Spinal cord (tissue), 10 donors: ENCODE measurements around the gene C15orf61. TPM values are rescaled to one million over a fixed set of nuclear protein-coding genes. Genes with fewer than 3 reads are reported as not detected.

Source experiments
- DNase-seq, 6 donors: peaks; one replicate each; pipeline versions ENCODE4 v3.0.0 to v3.0.0-alpha.2; 2013 to 2015; ENCODE audit warnings: low spot score in 6 of 6, low read depth in 4 of 6
- H3K27ac ChIP-seq: one replicate; pipeline ENCODE4 v1.5.1; 2013; ENCODE audit warnings: low read depth, low read length, control low read depth
- H3K27me3 ChIP-seq: one replicate; pipeline ENCODE4 v1.6.1; 2013; ENCODE audit warnings: low read length; ENCODE audit not compliant: control insufficient read depth, insufficient read depth
- H3K36me3 ChIP-seq: one replicate; pipeline ENCODE4 v1.6.1; 2013; ENCODE audit warnings: low read length; ENCODE audit not compliant: control insufficient read depth, insufficient read depth
- H3K4me1 ChIP-seq: one replicate; pipeline ENCODE4 v1.6.1; 2013; ENCODE audit warnings: low read length; ENCODE audit not compliant: control insufficient read depth, insufficient read depth
- H3K4me3 ChIP-seq: one replicate; pipeline ENCODE4 v1.5.1; 2013; ENCODE audit warnings: low read depth, low read length, control low read depth
- H3K9me3 ChIP-seq: one replicate; pipeline ENCODE4 v1.6.1; 2013; ENCODE audit warnings: low read length; ENCODE audit not compliant: control insufficient read depth, insufficient read depth
- WGBS: methylation state at CpG from one replicate; pipeline ENCODE4 v1.1.5; 2013; ENCODE audit warnings: missing lambda C conversion rate; ENCODE audit not compliant: insufficient coverage; 5-methylcytosine and 5-hydroxymethylcytosine counted together
- polyA plus RNA-seq, 2 donors: library from polyadenylated mRNA; unstranded; fragments of 120-200 nt; gene quantifications; one replicate each; pipeline ENCODE4 v1.2.1, GENCODE V29; 2013; ENCODE audit not compliant: insufficient read length in 2 of 2
- total RNA-seq, 2 donors: library from RNA; depleted of rRNA in 1 of 2; stranded (reverse); fragments of 120-200 nt in 1 of 2; fragments of >200 nt in 1 of 2; gene quantifications; one replicate each; pipeline versions ENCODE4 v1.2.3 to v1.2.4, GENCODE V29; 2013 to 2014
- donor health status: healthy.

Gene C15orf61
- total and polyA plus RNA-seq, 4 donors: 5.3 to 14.5 (median 12.4) TPM

DNA sequence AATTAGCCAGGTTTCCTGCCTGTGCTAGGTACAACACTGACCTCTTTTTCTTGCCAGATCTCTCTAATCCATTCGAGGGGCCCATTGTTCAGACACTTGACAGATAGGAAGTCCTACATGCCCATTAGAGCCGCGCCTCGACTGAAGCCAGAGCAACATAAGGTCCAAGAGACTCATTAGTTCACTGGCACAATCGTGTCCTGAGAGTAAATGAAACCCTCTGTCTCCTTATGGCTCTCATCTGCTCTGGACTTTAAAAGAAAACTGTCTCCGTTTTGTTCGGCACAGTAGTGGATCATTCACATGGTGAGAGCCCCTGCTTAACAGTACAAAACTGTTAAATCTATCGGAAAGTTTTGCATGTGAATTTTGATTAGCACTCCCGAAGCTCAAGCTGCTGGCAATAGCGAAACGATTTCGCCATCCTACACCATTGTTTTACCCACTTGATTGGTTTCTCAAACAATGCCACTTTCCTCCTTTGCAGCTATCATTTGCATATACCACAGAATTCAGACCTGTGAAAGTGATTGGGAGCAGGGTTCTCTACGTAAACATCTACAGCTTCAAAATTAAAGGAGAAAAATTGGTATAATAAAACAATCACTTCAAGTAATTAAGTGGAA is 19.0 kb upstream of the C15orf61 start:
- Histone ChIP-seq H3K27me3 (no peaks in the 10 kb centered on the region), H3K36me3 (no peaks in the 10 kb centered on the region), H3K27ac (no peak overlapping the region), H3K4me3 (peak overlapping the region; percentile 19), H3K4me1 (no peaks in the 10 kb centered on the region), H3K9me3 (no peaks in the 10 kb centered on the region)
- 14% methylated on average over 8 of the region's 13 CpGs for WGBS
- peak in 4 of 6 donors; percentile 43 to 90 (median 66) for DNase-seq

- H3K27me3 ChIP-seq: no peaks in the 10 kb centered on the region
- H3K36me3 ChIP-seq: no peaks in the 10 kb centered on the region
- no peaks in the 10 kb centered on the region for H3K9me3 ChIP-seq
- H3K4me3 ChIP-seq: no peak overlapping the region
- no CpG with 5 or more reads among the region's 6 CpGs for WGBS
- no peaks in the 10 kb centered on the region for H3K4me1 ChIP-seq
- no peak overlapping the region for H3K27ac ChIP-seq
- no peak for DNase-seq
These were observed 16.9 kb upstream of the C15orf61 start for GRCh38 chr15:67504056-67504455.

- Histone ChIP-seq H3K4me3 (no peak overlapping the region), H3K27ac (no peak overlapping the region), H3K27me3 (no peaks in the 10 kb centered on the region), H3K9me3 (no peaks in the 10 kb centered on the region), H3K36me3 (no peaks in the 10 kb centered on the region), H3K4me1 (no peaks in the 10 kb centered on the region)
- DNase-seq: no peak
- 100% methylated on average over 2 of the region's 5 CpGs for WGBS
These were observed 16.1 kb upstream of the C15orf61 start for GRCh38 chr15:67504796-67505195.

- Histone ChIP-seq H3K9me3 (no peaks in the 10 kb centered on the region), H3K27ac (no peak overlapping the region), H3K27me3 (no peaks in the 10 kb centered on the region), H3K4me3 (no peak overlapping the region), H3K36me3 (no peaks in the 10 kb centered on the region), H3K4me1 (no peaks in the 10 kb centered on the region)
- WGBS: no CpG with 5 or more reads among the region's 5 CpGs
- DNase-seq: no peak
These were observed 15.0 kb upstream of the C15orf61 start for GRCh38 chr15:67505675-67506572.

- Histone ChIP-seq H3K36me3 (no peaks in the 10 kb centered on the region), H3K27ac (no peak overlapping the region), H3K4me3 (no peak overlapping the region), H3K27me3 (no peaks in the 10 kb centered on the region), H3K9me3 (no peaks in the 10 kb centered on the region), H3K4me1 (no peaks in the 10 kb centered on the region)
- no CpG with 5 or more reads among the region's 11 CpGs for WGBS
- DNase-seq: no peak
These were observed 13.9 kb upstream of the C15orf61 start for GRCh38 chr15:67506775-67507747.

- Histone ChIP-seq H3K27me3 (no peaks in the 10 kb centered on the region), H3K4me3 (no peak overlapping the region), H3K9me3 (no peaks in the 10 kb centered on the region), H3K4me1 (no peaks in the 10 kb centered on the region), H3K27ac (no peak overlapping the region), H3K36me3 (no peaks in the 10 kb centered on the region)
- DNase-seq: no peak
- WGBS: no CpG with 5 or more reads among the region's 3 CpGs
These were observed 12.5 kb upstream of the C15orf61 start for GRCh38 chr15:67508407-67508806.

- WGBS: 74% methylated on average over 4 of the region's 4 CpGs
- H3K27ac ChIP-seq: no peak overlapping the region
- no peaks in the 10 kb centered on the region for H3K9me3 ChIP-seq
- no peak for DNase-seq
- no peaks in the 10 kb centered on the region for H3K27me3 ChIP-seq
- H3K36me3 ChIP-seq: no peaks in the 10 kb centered on the region
- no peak overlapping the region for H3K4me3 ChIP-seq
- no peaks in the 10 kb centered on the region for H3K4me1 ChIP-seq
These were observed 11.0 kb upstream of the C15orf61 start for GRCh38 chr15:67509918-67510317.

GRCh38 chr15:67510597-67511190 is 10.2 kb upstream of the C15orf61 start:
- H3K27me3 ChIP-seq: no peaks in the 10 kb centered on the region
- H3K4me1 ChIP-seq: no peaks in the 10 kb centered on the region
- H3K36me3 ChIP-seq: no peaks in the 10 kb centered on the region
- no CpG with 5 or more reads among the region's 7 CpGs for WGBS
- no peak overlapping the region for H3K4me3 ChIP-seq
- DNase-seq: no peak
- no peak overlapping the region for H3K27ac ChIP-seq
- no peaks in the 10 kb centered on the region for H3K9me3 ChIP-seq

DNA sequence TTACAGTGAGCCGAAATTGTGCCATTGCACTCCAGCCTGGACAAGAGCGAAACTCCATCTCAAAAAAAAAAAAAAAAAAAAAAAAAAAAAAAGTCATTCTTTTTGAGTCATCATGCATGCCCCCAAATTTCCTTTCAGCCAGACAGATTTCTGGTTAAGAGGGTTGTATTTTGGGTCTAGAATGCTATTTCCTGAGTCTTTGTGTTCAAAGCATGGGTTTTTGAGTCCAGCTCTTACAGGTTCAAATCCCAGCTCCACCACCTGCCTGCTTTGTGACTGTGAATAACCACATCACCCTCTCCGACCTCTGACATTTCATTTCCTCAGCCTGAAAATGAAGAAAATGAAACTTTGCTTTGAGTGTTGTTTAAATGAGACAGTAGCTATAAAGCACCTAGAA is 9.3 kb upstream of the C15orf61 start:
- no CpG with 5 or more reads among the region's 3 CpGs for WGBS
- no peak overlapping the region for H3K4me3 ChIP-seq
- H3K36me3 ChIP-seq: no peaks in the 10 kb centered on the region
- DNase-seq: no peak
- H3K27ac ChIP-seq: no peak overlapping the region
- no peaks in the 10 kb centered on the region for H3K9me3 ChIP-seq
- H3K27me3 ChIP-seq: no peaks in the 10 kb centered on the region
- H3K4me1 ChIP-seq: no peaks in the 10 kb centered on the region
